HG03280 (cell line): ENCODE results near the gene GINS2.

ENCODE experiments used
- ATAC-seq: cut with Tn5 transposase; IDR thresholded peaks from one replicate; pipeline ENCODE4 v1.9.1; 2021; ENCODE audit warnings: mild to moderate bottlenecking, moderate library complexity; ENCODE audit not compliant: unreplicated experiment

The GINS2 gene

DNA sequence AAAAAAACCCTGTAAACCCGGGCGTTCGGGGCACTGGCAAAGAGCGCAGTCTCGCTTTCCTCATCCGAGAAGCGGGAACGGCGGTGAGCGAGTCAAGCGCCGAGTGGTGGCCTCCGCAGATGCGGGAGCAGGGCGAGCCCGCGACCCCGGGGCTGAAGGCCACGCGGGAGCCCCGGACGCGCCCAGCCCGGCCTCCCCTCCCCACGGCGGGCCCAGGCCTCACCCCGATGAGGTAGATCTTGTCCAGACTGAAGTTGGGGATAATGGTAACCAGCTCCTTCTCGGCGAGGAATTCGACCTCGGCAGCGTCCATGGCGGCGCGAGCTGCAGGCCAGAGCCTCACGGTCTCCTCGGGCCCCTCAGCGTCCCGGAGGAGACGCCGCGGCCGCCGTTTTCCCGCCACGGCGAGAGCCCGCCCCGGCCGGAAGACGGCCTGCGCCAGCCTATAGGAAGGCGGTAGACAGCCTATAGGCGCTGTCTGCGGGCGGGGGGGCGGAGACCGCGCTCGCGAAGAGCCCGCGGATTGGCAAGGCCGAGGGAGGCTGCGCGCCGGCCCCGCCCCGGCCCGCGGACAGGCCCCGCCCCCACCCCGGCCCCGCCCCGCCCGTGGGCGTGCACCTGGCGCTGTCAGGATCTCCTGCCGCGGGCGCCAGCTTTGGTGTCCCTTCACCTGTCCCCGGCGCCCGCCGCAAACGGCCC lies at the start of gene GINS2:
Gene GINS2 (minus strand): TSS at position 369 of the 699 bp plus-strand sequence. CDS start 56 bp downstream, at position 313.
- ATAC-seq = peak; percentile 95

DNA sequence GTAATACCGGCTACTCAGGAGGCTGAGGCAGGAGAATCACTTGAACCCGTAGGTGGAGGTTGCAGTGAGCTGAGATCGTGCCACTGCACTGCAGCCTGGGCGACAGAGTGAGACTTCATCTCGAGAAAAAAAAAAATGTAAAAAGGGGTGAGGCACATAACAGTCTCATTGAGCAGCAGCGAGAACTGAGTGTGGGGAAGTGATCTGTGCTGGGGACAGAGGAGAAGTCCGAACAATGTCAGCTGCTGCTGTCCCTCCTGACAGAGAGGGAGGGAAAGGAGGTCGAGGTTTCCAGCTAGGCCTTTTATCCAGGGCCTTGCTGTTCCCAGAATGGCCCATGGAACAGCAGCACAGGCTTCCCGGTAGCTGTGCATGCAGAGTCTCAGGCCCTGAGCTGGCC lies 48.2 kb upstream of the GINS2 start:
- no peak for ATAC-seq

DNA sequence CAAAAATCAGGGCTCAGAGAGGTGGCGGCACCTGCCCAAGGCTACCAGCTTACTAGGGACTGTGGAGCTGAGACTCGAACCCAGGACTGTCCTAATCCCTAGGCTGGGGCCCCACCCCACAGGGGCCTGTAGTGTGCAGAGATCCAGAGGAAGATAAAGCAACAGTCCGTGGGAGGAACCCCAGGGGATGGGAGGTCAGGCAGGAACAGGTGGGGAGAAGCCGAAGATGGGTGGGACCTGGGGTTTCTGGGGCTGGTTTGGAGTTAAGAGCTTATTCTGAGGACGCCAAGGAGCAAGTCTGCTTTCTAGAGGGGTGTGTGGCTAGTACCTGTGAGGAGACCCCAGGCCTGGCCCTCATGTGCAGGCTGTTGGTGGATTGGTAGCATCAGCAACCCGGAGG lies 47.2 kb upstream of the GINS2 start:
- no peak for ATAC-seq

DNA sequence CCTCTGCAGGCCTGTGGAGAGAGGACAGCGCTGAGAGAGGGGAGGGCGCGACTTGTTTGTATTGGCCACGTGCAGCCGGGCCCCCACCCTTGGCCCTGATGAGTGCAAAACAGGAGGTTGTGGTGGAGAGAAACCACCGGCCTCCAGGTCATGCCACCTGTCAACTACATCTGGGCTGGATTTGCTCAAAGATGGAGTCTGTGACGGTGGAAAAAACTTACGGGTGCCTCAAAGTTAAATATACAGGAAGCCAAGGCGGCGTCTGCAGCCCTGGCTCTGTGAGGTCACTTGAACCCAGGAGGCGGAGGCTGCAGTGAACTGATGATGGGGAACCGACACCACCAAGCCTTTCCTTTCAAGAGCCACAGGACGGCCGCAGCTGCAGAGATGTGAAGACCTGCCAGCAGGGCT lies 46.5 kb upstream of the GINS2 start:
- peak; percentile 65 for ATAC-seq

DNA sequence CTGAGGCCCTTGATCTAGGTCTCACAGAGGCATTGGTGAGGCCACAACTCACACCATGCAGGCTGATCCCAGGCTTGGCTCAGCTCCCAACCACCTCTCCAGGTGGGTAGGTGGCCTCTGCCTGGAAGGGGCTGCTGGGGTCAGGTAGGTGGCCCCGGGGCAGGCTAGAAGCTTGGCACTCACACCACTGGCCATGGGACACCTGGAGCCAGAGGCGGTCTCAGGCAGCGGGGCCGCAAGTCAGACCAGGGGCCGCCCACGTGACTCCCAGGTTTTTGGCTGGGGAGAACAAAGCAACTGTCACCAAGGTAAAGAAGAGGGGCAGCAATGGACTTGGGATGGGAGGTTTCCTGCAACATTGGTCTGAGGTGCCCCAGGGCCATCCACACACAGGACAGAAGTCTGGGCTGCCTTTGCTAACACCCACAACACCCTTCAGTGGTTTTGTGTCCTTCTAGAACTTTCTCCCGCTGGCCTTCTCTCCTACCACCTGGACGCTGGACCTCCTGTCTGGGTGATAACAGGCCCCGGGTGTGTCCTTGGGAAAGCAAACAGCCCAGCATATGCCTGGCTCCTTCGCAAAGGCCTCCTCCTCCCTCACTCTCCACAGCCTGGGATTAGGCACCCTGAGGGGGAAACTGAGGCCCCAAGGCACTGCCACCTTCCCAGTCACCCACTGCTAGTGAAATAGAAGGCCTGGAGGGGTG lies 45.7 kb upstream of the GINS2 start:
- no peak for ATAC-seq

DNA sequence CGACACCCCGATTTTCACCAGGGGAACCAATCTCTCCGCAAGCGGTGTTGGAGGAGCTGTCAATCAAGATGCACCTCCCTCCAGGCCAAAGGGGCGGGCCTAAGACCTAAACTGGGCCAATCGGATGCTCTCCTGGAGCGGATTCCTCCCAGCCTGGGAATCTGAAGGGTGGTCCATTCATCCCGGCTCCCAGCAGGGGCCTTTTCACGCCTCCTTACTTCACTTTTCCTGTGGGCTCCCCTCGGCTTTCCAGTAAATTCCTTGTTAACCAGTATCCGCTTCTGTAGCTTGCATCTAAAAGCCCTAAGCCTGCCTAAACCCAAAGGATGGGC lies 45.1 kb upstream of the GINS2 start:
- no peak for ATAC-seq

DNA sequence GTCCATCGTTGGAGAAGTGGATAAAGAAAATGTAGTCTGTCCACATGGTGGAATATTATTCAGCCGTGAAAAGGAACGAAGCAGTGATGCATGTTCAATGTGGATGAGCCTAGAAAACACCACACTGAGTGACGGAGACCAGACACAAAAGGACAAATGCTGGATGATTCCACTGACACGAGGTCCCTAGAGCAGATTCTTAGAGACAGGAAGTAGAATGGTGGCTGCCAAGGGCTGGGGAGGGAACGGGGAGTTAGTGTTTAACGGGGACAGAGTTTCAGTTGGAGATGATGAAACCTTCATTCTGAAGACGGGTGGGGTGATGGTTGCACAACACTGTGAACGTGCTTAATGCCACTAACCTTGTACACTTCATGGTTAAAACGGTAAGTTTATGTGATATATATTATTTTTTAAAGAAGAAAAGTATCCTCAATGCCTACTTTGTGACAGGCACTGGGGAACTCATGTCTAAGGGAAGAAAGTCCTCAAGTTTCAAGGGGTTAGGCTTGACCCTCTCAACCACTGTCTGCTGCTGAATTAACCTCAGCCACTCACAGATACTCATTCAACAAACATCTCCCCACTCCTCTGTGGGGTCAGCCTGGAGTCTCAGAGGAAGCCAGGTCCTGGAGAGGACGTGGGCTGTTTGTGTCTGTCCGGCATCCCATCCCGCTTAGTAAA lies 44.5 kb upstream of the GINS2 start:
- ATAC-seq = no peak

DNA sequence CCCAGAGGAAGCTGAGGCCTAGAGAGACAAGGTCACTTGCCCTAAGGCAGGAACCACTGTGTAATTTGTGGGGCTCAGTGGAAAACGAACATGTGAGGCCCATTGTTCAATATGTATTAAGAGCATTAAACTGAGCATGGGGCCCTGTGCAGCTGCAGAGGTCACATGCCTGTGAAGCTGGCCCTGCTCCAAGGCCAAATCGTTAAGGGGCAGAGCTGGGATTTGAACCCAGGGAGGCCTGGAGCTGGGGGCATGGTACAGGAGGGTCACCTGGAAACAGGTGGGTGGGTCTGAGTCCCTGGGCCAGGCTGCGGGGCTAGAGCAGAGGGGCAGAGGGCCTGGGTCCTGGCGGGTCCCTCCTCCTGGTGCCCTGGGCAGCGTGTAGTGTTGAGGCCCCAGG lies 42.4 kb upstream of the GINS2 start:
- no peak for ATAC-seq

DNA sequence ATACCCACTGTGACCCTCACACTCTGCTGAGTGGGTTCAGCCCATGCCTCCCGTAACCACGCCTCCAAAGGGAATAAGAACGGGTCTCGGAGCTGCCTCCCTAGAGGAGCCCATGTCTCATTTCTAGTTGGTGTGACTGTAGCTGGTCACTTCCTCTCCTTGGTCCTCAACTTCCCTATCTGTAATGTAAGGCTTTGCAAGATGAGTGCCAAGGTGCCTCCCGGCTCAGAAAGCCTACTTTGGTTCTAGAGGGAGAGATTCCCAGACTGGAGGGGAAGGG lies 41.4 kb upstream of the GINS2 start:
- ATAC-seq = no peak

DNA sequence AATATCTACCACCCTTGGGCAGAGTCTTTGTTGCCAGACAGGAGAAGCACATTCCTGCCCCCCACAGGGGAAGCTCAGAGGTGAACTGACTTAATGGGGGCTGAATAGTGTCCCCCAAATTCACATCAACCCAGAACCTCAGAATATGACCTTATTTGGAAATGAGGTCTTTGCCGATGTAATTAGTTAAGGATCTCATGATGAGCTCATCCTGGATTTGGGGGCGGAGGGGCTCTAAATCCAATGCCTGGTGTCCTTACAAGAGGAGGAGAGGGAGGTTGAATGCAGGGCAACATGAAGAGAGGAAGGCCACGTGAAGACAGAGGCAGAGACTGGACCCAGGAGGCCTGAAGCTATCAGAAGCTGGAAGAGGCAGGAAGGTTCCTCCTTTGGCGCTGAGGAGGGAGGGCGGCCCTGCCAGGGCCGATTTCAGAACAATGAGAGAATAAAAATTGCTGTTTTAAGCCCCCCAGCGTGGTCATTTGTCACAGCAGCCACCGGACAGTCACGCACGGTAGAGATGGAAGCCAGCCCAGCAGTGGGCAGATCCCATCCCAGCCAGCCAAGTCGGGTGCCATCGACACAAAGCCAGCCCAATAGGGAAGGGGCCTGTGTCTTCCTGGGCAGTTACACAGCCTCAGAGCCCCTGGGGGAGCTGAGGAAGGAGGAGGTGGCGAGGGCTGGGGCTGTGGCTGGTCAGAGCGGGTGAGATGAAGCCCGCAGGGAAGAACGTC lies 40.9 kb upstream of the GINS2 start:
- no peak for ATAC-seq

DNA sequence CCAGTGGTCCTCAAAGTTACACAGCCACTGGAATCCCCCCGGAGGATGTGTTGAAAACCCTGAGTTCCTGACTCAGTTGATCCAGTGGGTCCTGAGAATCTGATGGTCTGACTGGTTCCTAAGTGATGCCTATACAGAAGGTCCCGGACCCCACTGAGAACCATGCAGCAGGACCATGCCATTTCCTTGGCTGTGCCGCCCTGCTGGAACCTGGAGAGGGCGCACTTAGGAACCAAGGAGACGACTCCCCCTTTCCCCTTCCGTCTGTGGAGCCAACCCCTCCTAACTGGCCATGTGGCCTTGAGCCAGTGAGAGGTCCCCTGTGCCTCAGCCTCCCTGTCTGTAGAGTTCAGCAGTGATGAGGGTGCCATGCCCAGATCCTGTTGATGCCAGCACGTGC lies 40.1 kb upstream of the GINS2 start:
- no peak for ATAC-seq

DNA sequence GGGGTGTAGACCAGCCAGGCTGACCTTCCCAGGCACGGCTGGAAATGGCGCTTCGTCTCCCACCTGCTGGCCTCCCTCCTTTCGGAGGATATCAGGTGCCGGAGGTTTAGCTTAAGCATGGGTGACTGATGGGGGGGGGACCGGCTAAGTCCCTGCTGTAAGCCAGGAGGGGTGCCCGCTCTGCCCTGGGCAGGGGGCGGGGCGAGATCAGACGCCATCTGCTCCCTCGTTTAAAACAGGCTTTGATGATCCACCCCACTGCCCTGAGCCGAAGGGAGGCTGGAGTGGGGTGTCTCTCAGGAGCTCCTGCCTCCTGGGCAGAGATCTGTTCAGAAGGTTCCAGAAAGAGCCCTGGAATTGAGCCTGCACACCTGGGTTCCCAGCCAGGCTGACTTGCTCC lies 36.2 kb upstream of the GINS2 start:
- no peak for ATAC-seq

DNA sequence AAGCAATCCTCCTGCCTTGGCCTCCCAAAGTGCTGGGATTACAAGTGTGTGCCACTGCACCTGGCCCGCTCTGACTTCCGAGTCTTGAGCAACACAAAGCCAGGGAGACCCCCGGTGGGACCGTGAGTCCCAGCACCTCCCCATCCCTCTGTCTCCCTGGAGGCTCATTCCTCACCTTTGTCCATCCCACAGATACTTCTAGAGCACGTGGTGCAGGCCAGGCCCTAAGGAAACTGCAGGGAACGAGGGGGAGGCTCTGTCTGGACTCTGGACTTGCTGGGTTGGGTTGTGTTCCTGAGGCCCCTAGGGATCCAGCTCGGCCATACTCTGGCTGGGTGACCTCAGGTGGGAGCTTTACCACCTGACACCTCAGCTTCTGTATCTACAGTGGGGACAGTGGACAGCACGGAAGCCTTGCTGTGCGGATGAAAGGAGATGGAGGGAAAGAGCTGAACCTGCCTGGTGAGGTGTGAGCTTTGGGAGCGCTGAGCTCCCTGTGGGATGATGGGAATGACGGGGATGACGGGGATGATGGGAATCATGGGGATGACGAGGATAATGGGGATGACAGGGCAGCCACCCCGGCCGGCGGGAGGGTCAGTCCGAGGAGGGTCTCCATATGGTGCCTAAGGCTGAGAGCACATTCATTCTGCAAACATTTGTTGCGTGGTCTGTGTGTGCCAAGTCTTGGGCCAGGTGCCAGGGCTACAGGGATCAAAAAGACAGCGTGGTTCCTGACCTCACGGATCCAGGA lies 35.5 kb upstream of the GINS2 start:
- no peak for ATAC-seq

DNA sequence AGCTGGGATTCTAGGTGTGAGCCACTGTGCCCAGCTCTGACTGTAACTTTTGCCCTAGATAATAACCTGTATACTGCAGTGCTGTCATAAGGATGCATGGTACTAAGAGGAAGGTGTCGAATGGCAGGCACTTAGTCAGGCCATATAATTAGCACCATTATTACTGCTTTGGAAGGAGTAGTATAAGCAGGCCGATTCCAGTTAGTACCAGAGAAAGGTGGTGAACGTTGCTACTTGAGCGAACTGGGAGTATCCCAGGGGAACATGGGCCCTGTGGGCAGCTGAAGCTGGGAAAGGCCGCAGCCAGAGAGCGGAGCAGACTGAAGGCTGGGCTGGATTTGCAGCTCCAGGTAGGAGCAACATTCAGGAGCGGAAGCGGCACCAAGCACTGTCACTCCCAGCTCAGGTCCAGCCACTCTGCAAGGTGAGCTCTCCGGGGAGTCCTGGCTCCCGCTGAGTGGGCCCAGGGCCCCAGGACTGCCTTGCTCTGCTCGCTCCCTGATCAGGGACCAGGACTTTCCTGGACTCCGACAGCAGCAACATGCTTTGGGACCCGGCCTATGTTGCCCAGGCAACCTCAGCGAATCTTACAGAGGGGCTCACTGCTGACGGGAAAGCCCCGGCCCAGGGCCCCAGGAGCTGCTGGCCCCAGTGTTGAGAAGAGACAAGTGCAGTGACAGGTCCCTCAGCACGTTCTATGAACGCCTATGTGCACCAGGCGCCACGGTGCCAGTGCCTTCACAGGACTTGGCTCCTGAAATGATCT lies 33.6 kb upstream of the GINS2 start:
- ATAC-seq = no peak

DNA sequence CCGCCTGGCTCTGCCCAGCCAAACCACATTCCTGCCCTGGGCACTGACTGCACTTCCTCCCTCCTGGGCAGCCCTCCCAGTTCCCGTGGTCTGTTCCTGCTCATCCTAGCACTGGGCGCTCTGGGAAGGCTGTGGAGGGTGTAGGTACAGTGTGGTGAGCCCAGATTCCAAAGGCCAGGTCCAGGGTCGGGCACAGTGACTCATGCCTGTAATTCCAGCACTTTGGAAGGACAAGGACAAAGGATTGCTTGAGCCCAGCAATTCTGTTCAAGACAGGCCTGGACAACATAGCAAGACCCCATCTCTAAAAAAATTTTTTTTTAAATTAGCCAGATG lies 31.5 kb upstream of the GINS2 start:
- no peak for ATAC-seq

DNA sequence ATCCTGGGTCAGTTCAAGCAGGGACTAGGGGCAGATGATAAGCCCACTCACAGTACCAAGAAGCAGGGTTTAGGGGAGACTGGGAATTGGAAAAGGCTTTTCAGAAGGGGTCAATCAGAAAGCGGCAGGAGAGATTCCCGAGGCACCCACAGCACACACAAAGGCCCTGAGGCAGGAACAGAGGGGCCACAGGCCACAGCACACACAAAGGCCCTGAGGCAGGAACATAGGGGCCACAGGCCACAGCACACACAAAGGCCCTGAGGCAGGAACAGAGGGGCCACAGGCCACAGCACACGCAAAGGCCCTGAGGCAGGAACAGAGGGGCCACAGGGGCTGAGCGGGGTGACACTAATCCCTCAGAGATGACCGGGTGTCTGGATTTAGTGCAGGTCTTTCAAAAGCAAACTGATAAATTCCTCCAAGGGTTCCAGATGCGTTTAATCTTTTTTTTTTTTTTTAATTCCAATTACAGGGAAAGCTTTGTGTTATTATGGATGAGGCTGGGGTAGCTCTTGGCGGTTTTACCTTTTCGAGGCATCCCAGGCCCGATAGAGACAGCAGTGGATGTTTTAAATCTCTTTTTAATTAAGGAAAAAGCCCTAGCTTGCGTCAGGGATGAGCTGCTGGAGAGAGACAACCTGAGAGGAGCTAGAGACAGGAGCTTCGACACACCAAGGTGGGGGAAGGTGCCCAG lies 31.0 kb upstream of the GINS2 start:
- no peak for ATAC-seq

DNA sequence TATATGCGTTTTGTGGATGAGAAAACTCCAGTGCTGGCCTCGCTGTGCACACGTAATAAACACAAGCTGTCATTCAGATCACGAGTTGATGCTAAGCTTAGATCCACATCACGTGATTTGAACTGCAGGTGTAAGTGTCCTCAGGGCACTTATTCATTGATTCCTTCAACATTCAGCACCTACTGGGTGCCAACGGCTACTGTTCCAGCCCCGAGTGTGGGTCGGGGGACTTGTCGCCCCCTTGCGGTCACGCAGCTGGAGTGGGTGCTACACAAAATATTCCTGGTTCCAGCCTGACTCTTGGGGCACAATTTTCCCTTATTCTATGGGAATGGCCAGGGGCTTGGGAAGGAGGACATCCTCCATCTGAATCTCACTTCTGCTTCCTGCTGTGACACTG lies 29.9 kb upstream of the GINS2 start:
- no peak for ATAC-seq

DNA sequence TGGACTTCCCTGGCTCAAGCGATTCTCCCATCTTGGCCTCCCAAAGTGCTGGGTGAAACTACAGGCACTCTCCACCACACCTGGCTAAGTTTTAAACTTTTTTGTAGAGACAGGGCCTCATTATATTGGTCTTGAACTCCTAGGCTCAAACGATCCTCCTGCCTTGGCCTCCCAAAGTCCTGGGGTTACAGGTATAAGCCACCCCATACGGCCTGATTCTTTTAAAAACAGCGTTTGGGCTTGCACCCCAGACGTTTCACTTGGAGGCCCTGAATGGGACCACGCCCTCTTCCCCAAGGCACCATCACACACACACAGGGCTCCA lies 29.4 kb upstream of the GINS2 start:
- no peak for ATAC-seq

DNA sequence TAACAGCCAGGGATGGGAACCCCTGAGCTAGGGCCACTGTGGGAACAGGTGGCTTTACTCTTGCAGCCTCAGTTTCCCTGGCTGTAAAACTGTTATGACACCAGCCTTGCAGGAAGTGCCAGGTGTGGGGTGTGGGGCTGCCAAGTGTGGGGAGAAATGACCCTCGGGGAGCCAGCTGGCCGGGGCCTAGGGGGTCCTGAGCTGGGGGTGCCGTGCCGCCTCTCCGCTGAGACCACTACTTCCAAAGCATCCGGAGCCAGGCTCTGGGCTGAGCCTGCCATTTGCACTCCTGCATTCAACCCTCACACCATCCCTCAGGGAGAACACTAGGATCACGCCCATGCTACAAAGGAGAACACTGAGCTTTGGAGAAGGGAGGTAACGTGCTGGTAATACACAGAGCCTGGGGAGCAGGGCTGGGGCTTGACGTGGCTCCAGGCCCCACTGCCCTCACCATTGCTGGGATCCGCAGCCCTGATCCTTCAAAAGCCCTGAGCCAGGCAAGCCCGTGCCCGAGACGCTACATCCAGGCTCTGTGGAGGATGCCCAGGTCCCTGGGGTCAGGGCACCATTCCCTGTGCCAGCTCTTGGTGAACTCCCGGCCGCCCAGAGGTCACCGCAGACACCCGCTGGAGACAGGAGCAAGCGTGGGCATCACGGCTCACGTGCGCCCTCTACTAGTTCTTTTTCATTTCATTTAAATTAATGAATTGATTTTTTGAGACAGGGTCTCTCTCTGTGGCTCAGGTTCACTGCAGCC lies 28.8 kb upstream of the GINS2 start:
- ATAC-seq = no peak
